HFFc6 (cell line): Measurements from ENCODE around the gene SACS. TPM values are rescaled to one million over a fixed set of nuclear protein-coding genes. Genes with fewer than 3 reads are reported as not detected.
"Not testable (repeated sequence)": the region's sequence is repeated elsewhere in the genome, so short reads cannot be mapped to it uniquely, and the experiment has no call there.

ENCODE experiments used
- DNase-seq: peaks from one replicate; pipeline ENCODE4 v3.0.0-alpha.2; 2018
- H3K27ac Mint-ChIP-seq: 2 replicates; pipeline ENCODE4 v1.8.0; 2020; ENCODE audit warnings: mild to moderate bottlenecking, mixed read lengths
- H3K27me3 Mint-ChIP-seq: 2 replicates; pipeline ENCODE4 v1.8.0; 2021; ENCODE audit warnings: mild to moderate bottlenecking, moderate library complexity, mixed read lengths; ENCODE audit not compliant: insufficient read depth
- H3K36me3 Mint-ChIP-seq: 2 replicates; pipeline ENCODE4 v1.8.0; 2021; ENCODE audit warnings: low read depth, mixed read lengths
- H3K4me1 Mint-ChIP-seq: 2 replicates; pipeline ENCODE4 v1.8.0; 2020; ENCODE audit warnings: low read depth, mixed read lengths
- H3K4me3 Mint-ChIP-seq: 2 replicates; pipeline ENCODE4 v1.8.0; 2020; ENCODE audit warnings: mild to moderate bottlenecking, moderate library complexity, mixed read lengths
- H3K9me3 Mint-ChIP-seq: 2 replicates; pipeline ENCODE4 v1.8.0; 2020; ENCODE audit warnings: mild to moderate bottlenecking, mixed read lengths
- total RNA-seq, 6 experiments: library from RNA; stranded (reverse); fragmentation: NEBNext Ultra II Directional; extraction: Animal tissue kit (Norgen Biotek cat#: 25700); gene quantifications; 2 replicates in 1 of 6; 3 replicates in 5 of 6; pipeline ENCODE4 v1.2.3, GENCODE V29; 2021
- TF ChIP-seq, protein P1 (sequence below): fragments of 200-600 bp; sonication (generic); IDR thresholded peaks from 2 replicates; pipeline ENCODE4 v1.5.0; 2021; ENCODE audit warnings: antibody characterized with exemption, mild to moderate bottlenecking

SACS gene
- total RNA-seq, 6 experiments from 2014 or later, result 43.9 to 50.9 (median 47.1) TPM

DNA sequence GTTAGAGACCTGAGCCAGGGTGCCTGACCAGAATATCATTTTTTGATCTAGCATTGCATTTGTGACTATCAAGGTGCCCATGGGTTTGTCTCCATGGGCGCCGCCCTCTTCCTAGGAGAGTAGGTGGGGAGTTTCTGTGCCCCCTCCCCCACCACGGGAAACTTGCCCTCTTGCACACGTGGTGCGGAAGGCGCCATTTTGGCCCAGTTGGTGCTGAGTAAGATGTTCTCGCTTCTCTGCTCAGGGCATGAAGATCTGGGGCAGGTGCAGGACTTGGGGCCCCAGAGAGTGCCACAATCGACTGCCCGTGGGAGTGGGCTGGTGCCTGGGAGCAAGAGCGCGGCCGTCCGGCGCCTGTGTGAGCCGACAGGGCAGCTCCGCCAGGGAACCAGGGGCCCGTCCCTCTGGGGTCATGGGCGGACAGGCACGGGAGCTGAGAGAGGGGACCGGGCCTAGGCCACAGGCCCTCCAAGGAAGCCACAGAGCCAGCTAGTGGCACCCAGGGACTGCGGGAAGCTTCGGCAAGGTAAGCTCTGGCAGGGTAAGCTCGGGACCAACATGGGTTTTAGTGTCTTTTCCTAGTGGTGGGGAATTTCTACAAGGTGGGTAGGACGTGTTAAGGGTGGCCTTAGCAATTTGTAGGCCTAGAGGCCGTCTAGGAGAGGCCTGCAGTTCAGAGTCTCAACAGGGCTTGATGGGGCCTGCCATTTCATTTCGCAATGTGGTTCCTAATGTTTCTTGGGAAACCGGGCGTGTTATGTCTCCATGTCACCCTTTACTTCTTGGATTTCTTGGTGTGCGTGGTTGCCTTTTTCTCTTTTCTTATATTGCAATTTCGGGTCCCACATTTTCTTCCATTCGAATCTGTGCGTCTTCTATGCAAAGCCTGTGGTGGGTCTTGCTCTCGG lies 14.5 kb downstream of the SACS start:
- no peaks in the 10 kb centered on the region for H3K36me3 Mint-ChIP-seq
- TF ChIP-seq, protein P1, sequence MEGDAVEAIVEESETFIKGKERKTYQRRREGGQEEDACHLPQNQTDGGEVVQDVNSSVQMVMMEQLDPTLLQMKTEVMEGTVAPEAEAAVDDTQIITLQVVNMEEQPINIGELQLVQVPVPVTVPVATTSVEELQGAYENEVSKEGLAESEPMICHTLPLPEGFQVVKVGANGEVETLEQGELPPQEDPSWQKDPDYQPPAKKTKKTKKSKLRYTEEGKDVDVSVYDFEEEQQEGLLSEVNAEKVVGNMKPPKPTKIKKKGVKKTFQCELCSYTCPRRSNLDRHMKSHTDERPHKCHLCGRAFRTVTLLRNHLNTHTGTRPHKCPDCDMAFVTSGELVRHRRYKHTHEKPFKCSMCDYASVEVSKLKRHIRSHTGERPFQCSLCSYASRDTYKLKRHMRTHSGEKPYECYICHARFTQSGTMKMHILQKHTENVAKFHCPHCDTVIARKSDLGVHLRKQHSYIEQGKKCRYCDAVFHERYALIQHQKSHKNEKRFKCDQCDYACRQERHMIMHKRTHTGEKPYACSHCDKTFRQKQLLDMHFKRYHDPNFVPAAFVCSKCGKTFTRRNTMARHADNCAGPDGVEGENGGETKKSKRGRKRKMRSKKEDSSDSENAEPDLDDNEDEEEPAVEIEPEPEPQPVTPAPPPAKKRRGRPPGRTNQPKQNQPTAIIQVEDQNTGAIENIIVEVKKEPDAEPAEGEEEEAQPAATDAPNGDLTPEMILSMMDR, result no peak
- H3K27me3 Mint-ChIP-seq, result no peaks in the 10 kb centered on the region; the same call in 1 of the 2 replicates
- H3K9me3 Mint-ChIP-seq, result no peaks in the 10 kb centered on the region
- DNase-seq, result no peak
- peaks cover 6% of the 10 kb centered on the region; the same call in 1 of the 2 replicates for H3K4me1 Mint-ChIP-seq
- no peak overlapping the region for H3K4me3 Mint-ChIP-seq
- H3K27ac Mint-ChIP-seq, result no peak overlapping the region

DNA sequence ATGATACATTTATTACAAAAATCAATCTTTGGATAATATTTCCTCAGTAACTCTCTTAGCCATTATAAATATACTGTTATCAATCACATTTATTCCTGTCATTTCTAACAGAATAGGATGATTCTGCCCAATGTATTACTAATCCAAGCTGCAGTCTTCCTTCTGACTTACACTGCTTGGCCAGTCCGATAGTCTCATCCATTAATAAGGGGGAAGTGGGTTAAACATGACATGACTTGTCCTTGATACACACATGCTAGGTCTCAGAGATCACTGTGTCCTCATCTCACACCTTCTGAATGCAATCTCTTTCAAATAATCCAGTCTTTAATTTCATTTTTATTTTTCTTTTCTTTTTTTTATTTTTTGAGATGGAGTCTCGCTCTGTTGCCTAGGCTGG lies 18.8 kb downstream of the SACS start:
- Mint-ChIP-seq H3K4me1 (peaks cover 6% of the 10 kb centered on the region; the same call in 1 of the 2 replicates), H3K27me3 (no peaks in the 10 kb centered on the region), H3K9me3 (no peaks in the 10 kb centered on the region), H3K4me3 (no peak overlapping the region), H3K36me3 (peaks cover 6% of the 10 kb centered on the region), H3K27ac (no peak overlapping the region)
- DNase-seq, result no peak
- TF ChIP-seq, protein P1, result no peak

DNA sequence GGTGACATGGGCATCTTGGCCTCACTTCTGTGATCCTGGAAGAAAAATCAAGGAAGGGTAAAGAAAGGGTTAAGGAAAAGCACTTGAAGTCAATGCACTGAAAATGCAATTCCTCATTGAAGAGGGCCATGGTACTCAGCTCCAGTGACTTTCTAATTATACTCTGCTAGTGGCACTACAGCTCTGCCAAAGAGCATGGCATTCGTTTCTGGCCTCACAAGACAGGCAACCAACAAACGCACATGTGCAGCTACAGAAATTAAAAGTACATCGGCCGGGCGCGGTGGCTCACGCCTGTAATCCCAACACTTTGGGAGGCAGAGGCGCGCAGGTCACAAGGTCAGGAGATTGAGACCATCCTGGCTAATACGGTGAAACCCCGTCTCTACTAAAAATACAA lies 21.8 kb downstream of the SACS start:
- no peak overlapping the region for H3K27ac Mint-ChIP-seq
- H3K9me3 Mint-ChIP-seq, result no peaks in the 10 kb centered on the region
- H3K27me3 Mint-ChIP-seq, result no peaks in the 10 kb centered on the region; the same call in 1 of the 2 replicates
- H3K4me1 Mint-ChIP-seq, result peaks cover 8% of the 10 kb centered on the region; the same call in 1 of the 2 replicates
- no peak overlapping the region for H3K4me3 Mint-ChIP-seq
- DNase-seq, result no peak
- H3K36me3 Mint-ChIP-seq, result peaks cover 9% of the 10 kb centered on the region
- TF ChIP-seq, protein P1, result no peak

DNA sequence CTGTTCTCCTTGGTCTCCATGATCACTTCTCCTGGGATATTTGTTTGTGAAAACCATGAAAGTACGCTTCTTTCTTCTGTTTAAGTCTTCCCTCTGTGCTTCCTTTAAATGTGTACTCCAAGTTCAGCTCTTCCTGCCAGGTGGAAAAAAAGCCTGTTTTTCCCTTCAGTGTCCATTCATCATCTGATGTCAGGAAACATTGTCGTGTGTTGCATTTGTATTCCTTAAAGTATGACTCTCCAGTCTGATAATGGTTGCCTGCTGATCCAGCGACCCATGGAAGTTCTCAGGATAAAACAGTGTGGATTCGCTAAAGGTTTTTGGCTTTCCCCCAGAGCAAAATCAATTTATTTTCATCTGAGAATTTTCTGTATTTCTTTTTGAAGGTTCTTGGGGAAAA lies 22.3 kb downstream of the SACS start:
- H3K27ac Mint-ChIP-seq, result no peak overlapping the region
- DNase-seq, result no peak

DNA sequence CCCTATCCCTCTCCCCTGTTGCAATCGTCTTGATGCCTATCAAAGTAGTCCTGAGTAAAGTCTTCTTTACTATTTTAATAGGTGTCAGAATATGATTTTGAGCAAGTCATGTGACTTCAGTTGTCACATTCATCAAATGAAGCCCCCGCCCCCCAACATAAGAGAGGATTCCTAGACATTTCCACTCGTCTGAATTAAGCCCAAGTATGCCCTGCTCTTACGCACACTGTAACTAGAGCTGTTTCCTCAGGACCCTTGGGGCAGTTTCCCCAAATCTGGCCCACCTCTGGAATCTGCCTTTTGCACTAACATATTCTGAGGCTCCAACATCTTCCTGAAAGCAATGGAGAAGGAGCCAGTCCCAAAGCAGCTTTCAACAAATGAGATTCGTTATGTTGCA lies 25.5 kb downstream of the SACS start:
- TF ChIP-seq, protein P1, result no peak
- Mint-ChIP-seq H3K36me3 (peaks cover 31% of the 10 kb centered on the region), H3K9me3 (peaks cover 8% of the 10 kb centered on the region; the same call in 1 of the 2 replicates), H3K27ac (no peak overlapping the region), H3K4me3 (no peak overlapping the region), H3K4me1 (0 out of 2 replicates have a peak, but pooled peaks cover 4% of the 10 kb centered on the region), H3K27me3 (no peaks in the 10 kb centered on the region; the same call in 1 of the 2 replicates)
- no peak for DNase-seq

More for the DNA sequence above, 22.3 kb downstream of the SACS start:
- H3K36me3 Mint-ChIP-seq, result peaks cover 11% of the 10 kb centered on the region
- TF ChIP-seq, protein P1, result no peak
- peaks cover 10% of the 10 kb centered on the region; the same call in 1 of the 2 replicates for H3K4me1 Mint-ChIP-seq
- H3K9me3 Mint-ChIP-seq, result no peaks in the 10 kb centered on the region
- H3K27me3 Mint-ChIP-seq, result no peaks in the 10 kb centered on the region; the same call in 1 of the 2 replicates
- no peak overlapping the region for H3K4me3 Mint-ChIP-seq

DNA sequence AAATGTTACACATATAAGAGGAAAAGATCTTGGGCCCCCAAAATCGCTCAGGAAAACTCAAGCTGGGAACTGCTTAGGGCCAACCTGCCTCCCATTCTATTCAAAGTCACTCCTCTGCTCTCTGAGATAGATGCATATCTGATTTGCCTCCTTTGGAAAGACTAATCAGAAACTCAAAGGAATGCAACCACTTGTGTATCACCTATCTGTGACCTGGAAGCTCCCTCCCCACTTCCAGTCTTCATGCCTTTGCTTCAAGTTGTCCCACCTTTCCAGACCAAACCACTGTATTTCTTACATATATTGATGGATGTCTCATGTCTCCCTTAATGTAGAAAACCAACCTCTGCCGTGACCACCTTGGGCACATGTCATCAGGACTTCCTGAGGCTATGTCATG lies 32.3 kb downstream of the SACS start:
- H3K27ac Mint-ChIP-seq, DNase-seq, H3K27me3 Mint-ChIP-seq, H3K4me1 Mint-ChIP-seq, H3K4me3 Mint-ChIP-seq: not testable (repeated sequence)
- Mint-ChIP-seq H3K9me3 (peaks cover 22% of the 10 kb centered on the region), H3K36me3 (peaks cover 35% of the 10 kb centered on the region)
